Dedifferentiated amniotic fluid mesenchymal stem cell (primary cell): Measurements from ENCODE around the gene IVD.
A peak's percentile ranks its signal among the peaks of the same experiment; 100 is the strongest.
"Not testable (repeated sequence)": the region's sequence is repeated elsewhere in the genome, so short reads cannot be mapped to it uniquely, and the experiment has no call there.

Experiments used
- DNase-seq: peaks from one replicate; pipeline ENCODE4 v3.0.0-alpha.2; 2016; ENCODE audit errors: extremely low spot score

IVD gene

GRCh38 chr15:40438712-40439111, 33.1 kb downstream of the IVD start:
- DNase-seq, result no peak

GRCh38 chr15:40439461-40439959, 33.9 kb downstream of the IVD start:
- DNase-seq, result no peak

GRCh38 chr15:40439960-40440742, 34.6 kb downstream of the IVD start:
- no peak for DNase-seq

- DNase-seq, result peak; percentile 93
Measured at GRCh38 chr15:40440743-40441564, 35.4 kb downstream of the IVD start, which contains the start of gene BAHD1. TSS of gene BAHD1 (plus strand) at chr15:40440953. CDS start at chr15:40458465, 17,512 bp downstream.

GRCh38 chr15:40441565-40442531, 36.3 kb downstream of the IVD start:
- DNase-seq, result no peak

- DNase-seq, result no peak
Measured at GRCh38 chr15:40443255-40443654, 37.7 kb downstream of the IVD start.

- DNase-seq, result no peak
Measured at GRCh38 chr15:40443846-40444245, 38.3 kb downstream of the IVD start.

- DNase-seq, result no peak
Measured at GRCh38 chr15:40444736-40445135, 39.1 kb downstream of the IVD start.

- DNase-seq, result no peak
Measured at GRCh38 chr15:40445421-40445922, 39.9 kb downstream of the IVD start.

GRCh38 chr15:40446144-40446543, 40.5 kb downstream of the IVD start:
- DNase-seq, result no peak

GRCh38 chr15:40448354-40448753, 42.8 kb downstream of the IVD start:
- no peak for DNase-seq

GRCh38 chr15:40449275-40449674, 43.7 kb downstream of the IVD start:
- no peak for DNase-seq

- DNase-seq, result no peak
Measured at GRCh38 chr15:40450047-40450446, 44.5 kb downstream of the IVD start.

- DNase-seq, result no peak
Measured at GRCh38 chr15:40451527-40452158, 46.0 kb downstream of the IVD start.

- DNase-seq, result no peak
Measured at GRCh38 chr15:40452296-40453090, 46.9 kb downstream of the IVD start.

- DNase-seq, result not testable (repeated sequence)
Measured at GRCh38 chr15:40453941-40454340, 48.3 kb downstream of the IVD start.

- DNase-seq, result no peak
Measured at GRCh38 chr15:40454904-40455391, 49.4 kb downstream of the IVD start.

- DNase-seq, result no peak
Measured at GRCh38 chr15:40456299-40456712, 50.7 kb downstream of the IVD start.

- no peak for DNase-seq
Measured at GRCh38 chr15:40456738-40457137, 51.1 kb downstream of the IVD start.
